Small intestine (tissue), 7 donors: ENCODE data around the gene TANGO6. TPM values are rescaled to one million over a fixed set of nuclear protein-coding genes. Genes with fewer than 3 reads are reported as not detected.
A peak's percentile ranks its signal among the peaks of the same experiment; 100 is the strongest.
"Not testable (repeated sequence)": the region's sequence is repeated elsewhere in the genome, so short reads cannot be mapped to it uniquely, and the experiment has no call there.

ENCODE experiments used
- DNase-seq, 2 donors: peaks; one replicate each; pipeline versions ENCODE4 v3.0.0 to v3.0.0-alpha.2; 2013
- FAIRE-seq: peaks from 2 replicates; lab custom pipeline; 2012; peaks lifted over from hg19 to GRCh38; lab: Jason Lieb, UNC
- H3K27ac ChIP-seq, 3 donors: one replicate each; pipeline ENCODE4 v1.5.1; 2013; ENCODE audit warnings: low read length in 2 of 3, mild to moderate bottlenecking in 2 of 3, control low read depth in 1 of 3, inconsistent platforms in 1 of 3, low read depth in 1 of 3, moderate library complexity in 1 of 3
- H3K27me3 ChIP-seq, 3 donors: one replicate each; pipeline ENCODE4 v1.6.1; 2013; ENCODE audit warnings: low read length in 3 of 3, inconsistent platforms in 1 of 3; ENCODE audit not compliant: control insufficient read depth in 3 of 3, insufficient read depth in 3 of 3
- H3K36me3 ChIP-seq, 3 donors: one replicate each; pipeline ENCODE4 v1.6.1; 2013; ENCODE audit warnings: low read length in 3 of 3, inconsistent platforms in 1 of 3, low read depth in 1 of 3, mild to moderate bottlenecking in 1 of 3, moderate library complexity in 1 of 3; ENCODE audit not compliant: control insufficient read depth in 3 of 3, insufficient read depth in 2 of 3
- H3K4me1 ChIP-seq, 3 donors: one replicate each; pipeline ENCODE4 v1.6.1; 2013; ENCODE audit warnings: low read length in 2 of 3, inconsistent platforms in 1 of 3, low read depth in 1 of 3, mild to moderate bottlenecking in 1 of 3, moderate library complexity in 1 of 3; ENCODE audit not compliant: control insufficient read depth in 3 of 3, insufficient read depth in 2 of 3
- H3K4me3 ChIP-seq, 3 donors: one replicate each; pipeline ENCODE4 v1.5.1; 2013; ENCODE audit warnings: low read length in 3 of 3, control low read depth in 1 of 3, inconsistent platforms in 1 of 3, low read depth in 1 of 3, mild to moderate bottlenecking in 1 of 3, moderate library complexity in 1 of 3
- H3K9me3 ChIP-seq, 2 donors: one replicate each; pipeline ENCODE4 v1.6.1; 2013; ENCODE audit warnings: low read depth in 1 of 2, low read length in 1 of 2; ENCODE audit not compliant: control insufficient read depth in 2 of 2, insufficient read depth in 1 of 2
- WGBS, 3 donors: extraction: QIAGEN DNeasy Blood & Tissue Kit; methylation state at CpG; one replicate each; pipeline ENCODE4 v1.1.7; 2013; 5-methylcytosine and 5-hydroxymethylcytosine counted together
- polyA plus RNA-seq, 4 donors: library from polyadenylated mRNA; stranded (reverse) in 3 of 4; unstranded in 1 of 4; fragments of 200-250 nt in 3 of 4; fragments of 120-200 nt in 1 of 4; gene quantifications; one replicate each; pipeline versions ENCODE4 v1.2.1 to v1.2.3, GENCODE V29; 2013
- donor health status: healthy with polysubstance abuse.
- donor health status: control.
- donor health status: control.
- donor health status: Bipolar disorder and iron deficiency.
- donor health status: healthy.

The TANGO6 gene
- polyA plus RNA-seq, 4 donors: 0.67 to 7.7 (median 2.9) TPM

DNA sequence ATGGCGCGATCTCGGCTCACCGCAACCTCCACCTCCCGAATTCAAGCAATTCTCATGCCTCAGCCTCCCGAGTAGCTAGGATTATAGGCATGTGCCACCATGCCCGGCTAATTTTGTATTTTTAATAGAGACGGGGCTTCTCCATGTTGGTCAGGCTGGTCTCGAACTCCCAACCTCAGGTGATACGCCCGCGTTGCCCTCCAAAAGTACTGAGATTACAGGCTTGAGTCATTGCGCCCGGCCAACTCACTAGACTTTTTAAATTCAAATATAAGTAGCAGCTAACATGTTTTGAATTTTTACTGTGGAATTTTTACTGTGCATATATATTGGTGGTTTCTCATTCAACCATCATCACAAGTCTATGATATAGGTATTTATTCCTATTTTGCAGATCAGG, 281.6 kb downstream of the TANGO6 start:
- DNase-seq, FAIRE-seq, H3K4me1 ChIP-seq, H3K9me3 ChIP-seq, H3K4me3 ChIP-seq, H3K27me3 ChIP-seq, H3K27ac ChIP-seq: not testable (repeated sequence)
- H3K36me3 ChIP-seq: peaks cover under 1 to 30% (median 3%) of the 10 kb centered on the region in 3 donors
- 96 to 97% (median 96%) methylated on average over 14 of the region's 14 CpGs for WGBS, 3 donors

DNA sequence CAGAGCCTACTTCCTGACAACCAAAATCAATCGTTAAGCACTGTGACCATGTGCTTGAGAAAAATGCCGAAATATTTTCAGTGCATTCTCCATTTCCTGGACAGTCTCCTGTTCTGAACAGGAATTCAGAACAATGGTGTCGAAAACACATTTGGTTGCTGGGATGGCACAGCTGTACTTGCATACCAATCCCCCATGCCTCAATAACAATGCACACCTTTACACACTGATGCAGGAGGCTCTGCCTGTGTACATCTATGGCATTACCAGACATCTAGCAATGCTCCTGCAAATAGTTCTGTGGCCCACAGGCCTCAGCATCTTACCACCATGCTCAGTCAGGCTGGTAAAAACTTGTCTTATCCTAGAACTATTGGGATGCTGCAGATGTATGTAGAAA, 282.9 kb downstream of the TANGO6 start:
- DNase-seq (no peak), FAIRE-seq (no peak)
- Histone ChIP-seq H3K4me1 (peaks cover 0 to 4% (median 2%) of the 10 kb centered on the region in 3 donors), H3K27ac (no peak overlapping the region), H3K27me3 (no peaks in the 10 kb centered on the region), H3K36me3 (peaks cover 0 to 18% (median 2%) of the 10 kb centered on the region in 3 donors), H3K4me3 (no peak overlapping the region), H3K9me3 (no peaks in the 10 kb centered on the region)
- 74 to 84% (median 83%) methylated on average over 3 of the region's 3 CpGs for WGBS, 3 donors

DNA sequence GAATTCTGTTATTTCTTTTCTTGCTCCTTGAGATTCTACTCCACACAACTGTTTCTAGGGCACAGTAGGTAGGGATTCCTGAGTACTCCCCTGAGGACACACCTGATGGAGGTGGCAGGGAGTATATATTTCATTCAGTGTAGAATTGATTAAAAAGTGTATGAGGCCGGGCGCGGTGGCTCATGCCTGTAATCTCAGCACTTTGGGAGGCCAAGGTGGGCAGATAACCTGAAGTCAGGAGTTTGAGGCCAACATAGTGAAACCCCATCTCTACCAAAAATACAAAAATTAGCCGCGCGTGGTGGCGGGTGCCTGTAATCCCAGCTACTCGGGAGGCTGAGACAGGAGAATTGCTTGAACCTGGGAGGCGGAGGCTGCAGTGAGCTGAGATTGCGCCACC, 283.5 kb downstream of the TANGO6 start:
- peaks cover 0 to 18% (median 2%) of the 10 kb centered on the region in 3 donors for H3K36me3 ChIP-seq
- H3K27me3 ChIP-seq, DNase-seq, H3K27ac ChIP-seq, FAIRE-seq, H3K4me1 ChIP-seq, H3K4me3 ChIP-seq, H3K9me3 ChIP-seq: not testable (repeated sequence)
- 97% methylated on average over 10 of the region's 10 CpGs for WGBS, 3 donors

DNA sequence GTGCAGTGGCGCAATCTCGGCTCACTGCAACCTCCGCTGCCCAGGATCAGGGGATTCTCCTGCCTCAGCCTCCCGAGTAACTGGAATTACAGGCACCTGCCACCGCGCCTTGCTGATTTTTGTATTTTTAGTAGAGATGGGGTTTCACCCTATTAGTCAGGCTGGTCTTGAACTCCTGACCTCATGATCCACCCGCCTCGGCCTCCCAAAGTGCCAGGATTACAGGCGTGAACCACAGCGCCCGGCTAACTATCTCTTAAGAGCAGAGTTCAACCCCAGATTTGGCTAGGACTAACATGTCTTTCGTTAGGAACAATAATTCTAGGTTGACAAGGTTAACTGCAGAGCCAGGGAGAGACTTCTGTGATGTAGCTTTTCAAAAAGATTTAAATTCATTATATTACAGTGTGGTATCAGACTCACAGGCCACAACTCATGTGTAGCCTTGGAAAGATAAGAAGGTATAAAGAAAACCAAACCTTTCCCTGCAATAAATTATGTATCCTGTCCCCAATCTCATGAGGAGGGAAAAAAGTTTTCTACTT, 284.7 kb downstream of the TANGO6 start:
- no peak overlapping the region for H3K27ac ChIP-seq
- DNase-seq: peak in 1 of 2 donors; percentile 25
- WGBS, 3 donors: 55 to 80% (median 76%) methylated on average over 12 of the region's 12 CpGs
- peaks cover 0 to 16% (median 2%) of the 10 kb centered on the region in 3 donors for H3K36me3 ChIP-seq
- no peak overlapping the region for H3K4me3 ChIP-seq
- H3K4me1 ChIP-seq: peaks cover 0 to 6% (median 2%) of the 10 kb centered on the region in 3 donors
- no peaks in the 10 kb centered on the region for H3K27me3 ChIP-seq
- H3K9me3 ChIP-seq: no peaks in the 10 kb centered on the region
- no peak for FAIRE-seq

DNA sequence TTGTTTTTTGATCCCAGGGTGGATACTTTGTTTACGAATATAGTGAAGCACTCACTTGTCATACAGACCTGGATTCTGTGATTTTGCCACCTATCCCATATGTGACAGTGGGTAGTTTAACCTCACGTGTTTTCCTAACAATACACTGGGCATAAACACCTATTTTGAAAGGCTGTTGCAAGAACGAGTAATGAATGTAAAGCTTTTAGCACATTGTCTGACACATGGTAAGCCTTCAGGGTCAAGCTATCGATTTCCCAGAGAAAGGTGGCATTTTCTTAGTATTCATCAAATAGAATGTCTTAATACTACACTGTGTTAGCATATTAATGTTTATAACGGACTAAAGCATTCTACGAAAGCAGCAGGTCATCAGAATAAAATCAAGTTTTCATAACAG, 287.1 kb downstream of the TANGO6 start:
- Histone ChIP-seq H3K27me3 (no peaks in the 10 kb centered on the region), H3K9me3 (no peaks in the 10 kb centered on the region), H3K27ac (no peak overlapping the region), H3K4me1 (peaks cover 2 to 9% (median 8%) of the 10 kb centered on the region in 3 donors), H3K4me3 (no peak overlapping the region), H3K36me3 (peaks cover 0 to 10% (median 2%) of the 10 kb centered on the region in 3 donors)
- 65 to 73% (median 68%) methylated on average over 6 of the region's 6 CpGs for WGBS, 3 donors
- DNase-seq (no peak), FAIRE-seq (no peak)

DNA sequence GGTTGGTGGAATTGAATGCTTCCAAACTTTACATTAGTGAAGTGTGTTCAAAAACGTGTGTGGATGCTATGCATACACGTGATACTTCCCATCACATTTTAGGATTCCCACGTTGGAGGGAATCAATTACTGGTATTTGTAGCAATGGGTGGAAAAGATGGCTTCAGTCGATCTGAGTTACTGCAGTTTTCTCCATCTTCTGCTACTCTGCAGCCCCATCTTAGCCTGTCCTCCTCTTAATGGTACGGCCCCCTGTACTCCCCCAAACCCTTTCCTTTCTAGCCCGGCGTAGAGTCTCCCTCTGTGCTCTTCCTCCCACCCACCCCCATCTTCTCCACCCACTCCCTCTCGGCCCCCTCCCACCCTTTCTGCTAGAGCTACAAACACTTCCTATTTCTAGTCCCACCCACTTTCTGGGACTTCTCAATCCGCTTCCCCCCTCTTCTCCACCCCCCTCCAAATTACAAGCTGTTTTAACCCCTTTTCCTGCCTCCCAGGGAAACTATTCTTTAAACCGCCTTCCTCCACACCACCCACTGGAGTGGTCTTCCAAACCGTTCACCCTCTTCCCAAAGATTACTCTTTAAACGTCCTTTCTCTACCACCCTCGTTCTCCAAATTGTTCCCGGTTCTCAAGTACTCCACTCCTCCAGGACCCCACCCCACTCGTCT, 288.0 kb downstream of the TANGO6 start:
- Histone ChIP-seq H3K4me1 (peaks cover 2 to 9% (median 8%) of the 10 kb centered on the region in 3 donors), H3K27ac (peak overlapping the region; percentile 75 to 95 (median 86)), H3K4me3 (peak overlapping the region; percentile 84 to 99 (median 85)), H3K9me3 (no peaks in the 10 kb centered on the region), H3K27me3 (no peaks in the 10 kb centered on the region), H3K36me3 (peaks cover 0 to 15% (median 2%) of the 10 kb centered on the region in 3 donors)
- no peak for DNase-seq
- WGBS, 3 donors: 2 to 3% (median 2%) methylated on average over 13 to 15 of the region's 15 CpGs
- no peak for FAIRE-seq

DNA sequence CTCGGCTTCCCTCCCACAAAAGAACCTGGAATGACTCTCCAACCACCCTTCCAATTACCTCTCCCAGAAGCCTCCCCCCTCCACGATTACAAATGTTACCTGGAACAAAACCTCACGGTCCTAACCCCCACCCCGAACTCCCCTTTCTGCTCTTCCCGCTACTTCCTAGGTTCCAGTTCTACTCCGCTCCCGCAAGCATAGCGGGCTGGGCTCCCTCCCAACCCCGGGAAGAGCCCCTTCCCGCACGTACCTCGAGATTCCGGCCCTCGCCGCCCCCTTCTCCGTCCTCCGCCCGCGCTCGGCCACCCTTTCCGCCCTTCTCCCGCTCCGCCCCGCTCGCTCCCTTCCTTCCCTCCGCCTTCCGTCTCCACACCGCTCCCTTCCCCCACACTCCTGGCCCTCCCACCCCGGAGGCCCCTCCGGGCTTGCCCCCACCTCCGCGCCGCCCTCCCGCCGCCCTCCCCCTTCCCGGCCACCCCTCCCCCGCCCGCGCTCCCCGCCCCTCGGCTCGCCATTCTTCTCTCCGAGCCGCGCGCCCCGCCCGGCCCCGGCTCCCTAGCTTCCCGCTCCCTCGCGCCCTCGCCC, 288.6 kb downstream of the TANGO6 start:
- peaks cover 2 to 9% (median 8%) of the 10 kb centered on the region in 3 donors for H3K4me1 ChIP-seq
- DNase-seq: peak; percentile 55 to 94
- H3K27me3 ChIP-seq: no peaks in the 10 kb centered on the region
- 0 to 1% (median 1%) methylated on average over 31 to 53 of the region's 53 CpGs for WGBS, 3 donors
- H3K9me3 ChIP-seq: no peaks in the 10 kb centered on the region
- peaks cover 0 to 18% (median 2%) of the 10 kb centered on the region in 3 donors for H3K36me3 ChIP-seq
- peak overlapping the region; percentile 86 to 95 (median 88) for H3K27ac ChIP-seq
- no peak for FAIRE-seq
- H3K4me3 ChIP-seq: peak overlapping the region; percentile 84 to 99 (median 85)

DNA sequence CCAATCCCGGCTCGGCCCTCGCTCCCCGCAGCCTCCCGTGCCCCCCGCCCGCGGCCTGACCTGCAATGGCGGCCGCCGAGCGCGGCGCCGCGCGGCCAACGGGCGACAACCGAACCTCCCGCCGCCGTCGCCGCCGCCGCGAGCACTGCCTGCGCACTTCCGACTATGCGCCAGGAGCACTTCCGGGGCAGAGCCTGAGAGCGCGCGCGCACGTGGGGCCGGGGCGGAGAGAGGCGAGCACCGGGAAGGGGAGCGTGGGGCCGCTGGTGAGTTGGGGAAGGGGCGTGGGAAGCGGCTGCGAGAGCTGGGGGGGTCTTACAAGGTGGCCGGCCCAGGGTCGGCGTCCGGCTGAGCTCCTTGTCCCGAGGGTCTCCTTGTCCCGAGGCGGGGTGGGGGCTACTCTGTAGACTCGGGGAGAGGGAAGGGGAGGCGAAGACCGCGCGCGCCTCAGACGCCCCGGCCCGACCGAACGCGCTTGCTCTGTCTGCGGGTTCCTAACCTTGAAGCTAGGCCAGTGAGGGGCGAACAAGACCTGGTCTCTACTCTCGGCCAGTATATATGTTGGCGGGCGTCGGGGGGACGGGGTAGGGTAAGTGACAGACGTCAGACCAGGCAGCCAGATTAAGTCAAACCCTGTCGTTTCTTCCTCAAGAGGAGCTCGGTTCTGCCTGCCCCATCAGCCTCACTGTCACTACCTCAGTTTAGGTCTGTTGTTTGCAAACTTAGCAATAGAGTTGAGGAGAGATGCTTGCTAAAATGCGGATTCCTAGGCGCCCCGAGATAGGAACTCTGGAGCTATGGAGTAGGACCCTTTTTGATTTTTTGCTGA, 289.3 kb downstream of the TANGO6 start, which contains the start of the genes CHTF8 and UTP4:
TSS of gene CHTF8 (minus strand) at position 165 of the 829 bp plus-strand sequence. CDS start 11,130 bp downstream, outside the sequence.
TSS of gene UTP4 (plus strand) at position 226 of the 829 bp plus-strand sequence. CDS start 811 bp downstream, outside the sequence.
- Histone ChIP-seq H3K27ac (peak within 1 kb of the TSS; percentile 86 to 95 (median 88)), H3K4me3 (peak within 1 kb of the TSS; percentile 84 to 99 (median 85)), H3K9me3 (no peaks in the 10 kb centered on the region), H3K4me1 (peaks cover 2 to 9% (median 8%) of the 10 kb centered on the region in 3 donors), H3K27me3 (no peaks in the 10 kb centered on the region), H3K36me3 (peaks cover 0 to 18% (median 2%) of the 10 kb centered on the region in 3 donors)
- DNase-seq: peak; percentile 83 to 96
- WGBS, 3 donors: 0 to 1% (median 0%) methylated on average over 53 to 78 of the region's 78 CpGs
- FAIRE-seq: no peak
